ENCODE measurements around the gene ECE2. TPM values are rescaled to one million over a fixed set of nuclear protein-coding genes. Genes with fewer than 3 reads are reported as not detected.

ECE2 gene
- total RNA-seq, 1 donor from 2014 or later = not detected

- Mint-ChIP-seq H3K27ac (peak overlapping the region; percentile 94), H3K9me3 (no peaks in the 10 kb centered on the region), H3K4me1 (ENCODE audit: unreplicated experiment) (peaks cover 27% of the 10 kb centered on the region), H3K27me3 (no peaks in the 10 kb centered on the region), H3K4me3 (no peak overlapping the region), H3K36me3 (peaks cover 47% of the 10 kb centered on the region)
- DNase-seq (ENCODE audit: extremely low spot score, unreplicated experiment) = no peak
- TF ChIP-seq CTCF (conservative IDR thresholded peaks at IDR 0.05) = no peak
Measured at GRCh38 chr3:184320104-184320445, 44.3 kb downstream of the ECE2 start.

- Mint-ChIP-seq H3K36me3 (peaks cover 50% of the 10 kb centered on the region), H3K9me3 (no peaks in the 10 kb centered on the region), H3K27ac (no peak overlapping the region), H3K4me3 (no peak overlapping the region), H3K27me3 (no peaks in the 10 kb centered on the region), H3K4me1 (ENCODE audit: unreplicated experiment) (peaks cover 19% of the 10 kb centered on the region)
- DNase-seq (ENCODE audit: extremely low spot score, unreplicated experiment) = no peak
- TF ChIP-seq CTCF (conservative IDR thresholded peaks at IDR 0.05) = no peak
Measured at GRCh38 chr3:184321666-184322065, 45.8 kb downstream of the ECE2 start.

GRCh38 chr3:184322731-184323487 is 47.1 kb downstream of the ECE2 start:
- DNase-seq (ENCODE audit: extremely low spot score, unreplicated experiment) = no peak
- peaks cover 7% of the 10 kb centered on the region for H3K4me1 Mint-ChIP-seq (ENCODE audit: unreplicated experiment)
- peaks cover 44% of the 10 kb centered on the region for H3K36me3 Mint-ChIP-seq
- peak overlapping the region; percentile 16 for H3K27ac Mint-ChIP-seq
- H3K4me3 Mint-ChIP-seq = no peak overlapping the region
- no peaks in the 10 kb centered on the region for H3K27me3 Mint-ChIP-seq
- no peak for TF ChIP-seq CTCF (conservative IDR thresholded peaks at IDR 0.05)
- no peaks in the 10 kb centered on the region for H3K9me3 Mint-ChIP-seq

- peaks cover 3% of the 10 kb centered on the region for H3K4me1 Mint-ChIP-seq (ENCODE audit: unreplicated experiment)
- no peak for DNase-seq (ENCODE audit: extremely low spot score, unreplicated experiment)
- H3K36me3 Mint-ChIP-seq = peaks cover 45% of the 10 kb centered on the region
- no peak overlapping the region for H3K4me3 Mint-ChIP-seq
- no peaks in the 10 kb centered on the region for H3K9me3 Mint-ChIP-seq
- H3K27ac Mint-ChIP-seq = no peak overlapping the region
- no peaks in the 10 kb centered on the region for H3K27me3 Mint-ChIP-seq
- no peak for TF ChIP-seq CTCF (conservative IDR thresholded peaks at IDR 0.05)
Measured at GRCh38 chr3:184323696-184324095, 47.9 kb downstream of the ECE2 start.

GRCh38 chr3:184325269-184325668 is 49.4 kb downstream of the ECE2 start:
- Mint-ChIP-seq H3K4me3 (no peak overlapping the region), H3K27ac (peak overlapping the region; percentile 46), H3K4me1 (ENCODE audit: unreplicated experiment) (no peaks in the 10 kb centered on the region), H3K27me3 (no peaks in the 10 kb centered on the region), H3K9me3 (no peaks in the 10 kb centered on the region), H3K36me3 (peaks cover 52% of the 10 kb centered on the region)
- no peak for TF ChIP-seq CTCF (conservative IDR thresholded peaks at IDR 0.05)
- no peak for DNase-seq (ENCODE audit: extremely low spot score, unreplicated experiment)
